ENCODE results near the gene ANKRD35.
"Not testable (repeated sequence)": the region's sequence is repeated elsewhere in the genome, so short reads cannot be mapped to it uniquely, and the experiment has no call there.

Gene ANKRD35, protein sequence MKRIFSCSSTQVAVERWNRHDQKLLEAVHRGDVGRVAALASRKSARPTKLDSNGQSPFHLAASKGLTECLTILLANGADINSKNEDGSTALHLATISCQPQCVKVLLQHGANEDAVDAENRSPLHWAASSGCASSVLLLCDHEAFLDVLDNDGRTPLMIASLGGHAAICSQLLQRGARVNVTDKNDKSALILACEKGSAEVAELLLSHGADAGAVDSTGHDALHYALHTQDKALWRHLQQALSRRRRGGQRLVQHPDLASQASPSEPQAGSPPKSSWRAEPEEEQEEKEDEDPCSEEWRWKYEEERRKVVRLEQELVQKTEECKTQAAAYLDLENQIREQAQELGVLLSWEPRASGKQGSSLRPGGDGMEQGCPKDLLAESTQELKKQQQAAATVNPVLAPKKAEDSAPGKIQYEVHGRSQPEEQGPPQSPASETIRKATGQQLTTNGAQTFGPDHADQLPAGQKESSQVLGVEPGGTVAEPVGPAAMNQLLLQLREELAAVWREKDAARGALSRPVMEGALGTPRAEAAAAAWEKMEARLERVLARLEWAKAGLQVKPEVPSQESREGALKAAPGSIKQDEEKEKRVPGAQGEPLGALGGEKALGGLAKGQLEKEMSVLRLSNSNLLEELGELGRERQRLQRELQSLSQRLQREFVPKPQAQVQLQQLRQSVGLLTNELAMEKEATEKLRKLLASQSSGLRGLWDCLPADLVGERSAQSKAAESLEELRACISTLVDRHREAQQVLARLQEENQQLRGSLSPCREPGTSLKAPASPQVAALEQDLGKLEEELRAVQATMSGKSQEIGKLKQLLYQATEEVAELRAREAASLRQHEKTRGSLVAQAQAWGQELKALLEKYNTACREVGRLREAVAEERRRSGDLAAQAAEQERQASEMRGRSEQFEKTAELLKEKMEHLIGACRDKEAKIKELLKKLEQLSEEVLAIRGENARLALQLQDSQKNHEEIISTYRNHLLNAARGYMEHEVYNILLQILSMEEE

DNA sequence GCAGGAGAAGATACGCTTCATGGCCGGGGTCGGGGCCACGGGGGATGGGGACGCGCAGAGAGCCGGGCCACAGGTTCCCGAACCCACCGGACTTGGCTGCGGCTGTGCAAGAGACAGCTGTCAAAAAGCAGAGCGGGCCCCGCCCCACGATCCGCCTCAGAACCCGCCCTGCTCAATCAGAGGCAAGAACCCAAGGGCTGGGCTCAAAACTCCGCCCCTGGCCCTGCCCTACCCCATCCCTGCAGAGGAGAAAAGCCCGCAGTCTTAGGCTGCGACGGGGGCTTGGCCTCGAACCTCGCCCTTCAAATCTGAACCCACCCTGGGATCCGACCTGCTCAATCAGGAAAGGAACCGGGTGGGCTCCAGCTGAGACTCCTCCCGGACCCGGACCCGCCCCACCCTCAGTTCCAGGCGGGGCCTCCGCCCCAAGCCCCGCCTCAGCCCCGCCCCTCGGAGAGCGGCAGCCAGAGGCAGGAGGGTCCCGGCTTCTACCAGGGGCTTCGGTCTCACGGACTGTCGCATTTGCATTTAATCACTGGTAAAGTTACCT lies at the start of gene ANKRD35:
TSS of gene ANKRD35 (minus strand) at position 129 of the 550 bp plus-strand sequence. CDS start at position 21, 108 bp downstream.
- peak; percentile 77 for DNase-seq (ENCODE audit: low read depth)

DNA sequence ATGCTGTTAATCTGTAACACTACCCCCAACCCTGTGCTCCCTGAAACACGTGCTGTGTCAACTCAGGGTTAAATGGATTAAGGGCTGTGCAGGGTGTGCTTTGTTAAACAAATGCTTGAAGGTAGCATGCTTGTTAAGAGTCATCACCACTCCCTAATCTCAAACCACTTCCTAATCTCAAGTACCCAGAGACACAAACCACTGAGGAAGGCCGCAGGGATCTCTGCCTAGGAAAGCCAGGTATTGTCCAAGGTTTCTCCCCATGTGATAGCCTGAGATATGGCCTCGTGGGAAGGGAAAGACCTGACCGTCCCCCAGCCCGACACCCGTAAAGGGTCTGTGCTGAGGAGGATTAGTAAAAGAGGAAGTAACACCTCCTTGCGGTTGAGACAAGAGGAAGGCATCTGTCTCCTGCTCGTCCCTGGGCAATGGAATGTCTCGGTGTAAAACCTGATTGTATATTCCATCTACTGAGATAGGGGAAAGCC lies 46.9 kb upstream of the ANKRD35 start:
- DNase-seq (ENCODE audit: low read depth): not testable (repeated sequence)

DNA sequence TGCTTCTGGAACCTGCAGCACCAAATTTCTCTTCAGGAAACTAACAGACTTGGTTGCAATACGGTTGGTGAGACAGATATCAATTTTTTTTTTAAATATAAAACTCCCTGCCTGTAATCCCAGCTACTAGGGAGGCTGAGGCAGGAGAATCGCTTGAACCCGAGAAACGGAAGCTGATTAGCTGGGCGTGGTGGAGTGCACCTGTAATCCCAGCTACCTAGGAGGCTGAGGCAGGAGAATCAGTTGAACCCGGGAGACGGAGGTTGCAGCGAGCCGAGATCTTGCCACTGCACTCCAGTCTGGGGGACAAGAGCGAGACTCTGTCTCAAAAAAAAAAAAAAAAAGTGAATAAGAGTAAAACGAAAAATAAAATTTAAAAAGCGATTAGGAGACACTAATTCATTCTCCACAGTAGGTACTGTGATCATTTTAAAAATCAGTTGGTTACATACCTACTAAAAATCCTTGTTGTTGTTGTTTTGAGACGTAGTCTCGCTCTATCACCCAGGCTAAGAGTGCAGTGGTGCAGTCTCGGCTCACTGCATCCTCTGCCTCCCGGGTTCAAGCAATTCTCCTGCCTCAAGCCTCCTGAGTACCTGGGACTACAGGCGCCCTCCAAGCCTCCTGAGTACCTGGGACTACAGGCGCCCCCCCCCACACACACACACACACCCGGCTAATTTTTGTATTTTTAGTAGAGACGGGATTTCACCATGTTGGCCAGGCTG lies 42.4 kb upstream of the ANKRD35 start:
- no peak for DNase-seq (ENCODE audit: low read depth)

DNA sequence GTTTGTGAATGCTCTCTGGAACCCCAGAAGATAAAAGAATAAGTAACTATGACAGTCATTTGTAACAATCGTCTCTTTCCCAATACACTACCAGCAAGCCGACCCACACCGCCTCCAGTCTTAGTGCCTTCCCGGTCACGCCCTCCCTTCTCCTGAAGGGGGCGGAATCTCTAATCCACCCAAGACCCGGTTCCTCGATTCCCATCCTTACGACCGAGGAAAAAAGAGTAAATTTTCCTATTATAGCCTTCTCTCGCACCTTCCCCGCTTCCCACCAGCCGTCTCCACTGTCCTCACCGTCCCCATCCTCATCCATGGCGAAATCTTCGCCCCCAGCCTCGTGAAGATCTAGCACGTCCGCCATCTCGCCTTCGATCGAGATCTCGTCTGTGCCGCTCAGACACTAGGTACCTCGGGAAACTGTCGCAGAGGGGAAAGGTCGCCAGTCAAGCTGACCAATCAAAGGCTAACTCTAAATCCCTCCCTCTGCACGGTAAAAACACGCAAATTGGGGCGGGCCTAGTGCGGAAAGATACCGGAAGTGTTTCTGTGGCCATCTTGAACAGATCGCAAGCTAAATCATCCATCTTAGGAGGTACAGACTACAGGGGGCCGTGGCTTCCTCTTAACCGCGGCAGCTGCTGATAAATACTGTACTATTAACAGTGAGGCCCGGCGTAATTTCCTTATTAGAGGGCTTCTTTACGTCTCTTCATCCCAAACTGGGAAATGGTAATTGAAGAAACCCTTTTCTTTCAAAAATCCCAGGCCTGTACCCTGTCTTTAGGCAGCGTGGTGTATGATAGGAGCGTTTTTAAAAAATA lies 41.6 kb upstream of the ANKRD35 start, which contains the start of gene RBM8A:
TSS of gene RBM8A (minus strand) at position 422 of the 824 bp plus-strand sequence. CDS start at position 364, 58 bp downstream.
- DNase-seq (ENCODE audit: low read depth): peak; percentile 87

DNA sequence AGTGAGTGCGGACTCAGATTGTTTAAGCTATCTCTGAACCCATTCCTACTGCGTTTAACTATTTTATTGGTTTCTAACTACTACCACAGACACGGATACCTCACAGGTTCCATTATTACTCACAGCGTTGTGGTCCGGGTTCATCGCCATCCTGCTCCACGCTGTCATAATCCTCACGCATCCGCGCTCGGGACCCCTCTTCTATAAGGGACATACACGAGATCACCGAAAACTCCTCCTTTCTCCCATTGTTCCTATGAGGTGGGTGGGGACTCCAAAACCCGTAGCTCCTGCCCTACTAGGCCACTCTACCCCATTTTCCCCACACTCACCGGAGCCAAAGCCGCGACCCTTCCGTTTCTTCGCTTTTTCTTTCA lies 41.0 kb upstream of the ANKRD35 start:
- DNase-seq (ENCODE audit: low read depth): peak; percentile 27

DNA sequence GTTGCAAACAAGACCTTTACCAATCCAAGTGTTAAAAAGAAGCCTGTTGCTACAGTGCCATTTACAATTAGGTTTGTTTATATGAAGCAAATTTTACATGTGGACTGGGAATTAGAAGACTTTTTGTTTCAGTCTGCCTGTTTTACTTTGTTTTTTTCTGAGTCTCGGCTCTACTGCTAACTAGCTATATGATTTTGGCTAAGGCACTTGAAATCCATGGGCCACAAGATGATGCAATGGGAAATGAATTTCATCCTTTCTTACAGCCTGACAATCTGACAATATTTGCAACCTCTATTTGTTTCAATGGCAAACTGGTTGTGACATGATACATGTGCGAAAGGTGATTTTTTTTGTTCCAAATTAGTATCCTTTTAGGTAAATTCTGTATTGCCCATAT lies 36.6 kb upstream of the ANKRD35 start:
- no peak for DNase-seq (ENCODE audit: low read depth)

DNA sequence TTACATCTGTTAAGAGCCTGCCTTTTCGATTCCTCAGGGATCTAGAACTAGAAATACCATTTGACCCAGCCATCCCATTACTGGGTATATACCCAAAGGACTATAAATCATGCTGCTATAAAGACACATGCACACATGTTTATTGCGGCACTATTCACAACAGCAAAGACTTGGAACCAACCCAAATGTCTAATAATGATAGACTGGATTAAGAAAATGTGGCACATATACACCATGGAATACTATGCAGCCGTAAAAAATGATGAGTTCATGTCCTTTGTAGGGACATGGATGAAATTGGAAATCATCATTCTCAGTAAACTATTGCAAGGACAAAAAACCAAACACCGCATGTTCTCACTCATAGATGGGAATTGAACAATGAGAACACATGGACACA lies 34.6 kb upstream of the ANKRD35 start:
- DNase-seq (ENCODE audit: low read depth): not testable (repeated sequence)

DNA sequence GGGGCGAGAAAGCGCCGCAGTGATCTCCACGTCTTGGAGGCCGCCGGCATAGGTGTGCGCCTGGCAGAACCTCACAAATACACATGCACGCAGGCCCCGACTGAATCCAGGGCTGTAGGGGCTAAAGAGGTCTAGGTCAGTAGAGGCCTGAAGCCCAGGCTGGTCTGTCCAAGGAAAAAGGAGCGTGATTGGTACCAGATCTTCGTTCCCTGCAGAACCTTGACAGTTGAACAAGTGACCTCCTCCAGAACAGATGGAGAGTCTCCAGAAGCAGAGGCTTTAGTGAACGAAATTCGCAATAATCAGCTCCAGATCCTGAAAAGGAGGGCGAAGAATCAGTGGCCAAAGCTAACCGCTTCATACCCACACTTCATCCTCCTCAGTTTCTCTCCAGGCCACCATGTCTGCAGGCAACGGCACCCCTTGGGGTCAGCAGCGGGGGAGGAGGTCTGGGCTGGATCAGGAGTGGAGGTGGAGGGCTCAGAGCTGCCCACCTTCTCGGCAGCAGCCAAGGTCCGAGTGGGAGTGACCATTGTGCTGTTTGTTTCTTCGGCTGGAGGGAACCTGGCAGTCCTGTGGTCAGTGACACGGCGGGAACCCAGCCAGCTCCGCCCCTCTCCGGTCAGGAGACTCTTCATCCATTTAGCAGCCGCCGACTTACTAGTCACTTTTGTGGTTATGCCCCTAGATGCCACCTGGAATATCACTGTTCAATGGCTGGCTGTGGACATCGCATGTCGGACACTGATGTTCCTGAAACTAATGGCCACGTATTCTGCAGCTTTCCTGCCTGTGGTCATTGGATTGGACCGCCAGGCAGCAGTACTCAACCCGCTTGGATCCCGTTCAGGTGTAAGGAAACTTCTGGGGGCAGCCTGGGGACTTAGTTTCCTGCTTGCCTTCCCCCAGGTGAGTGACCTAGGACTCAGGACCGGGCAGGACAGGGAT lies 33.6 kb upstream of the ANKRD35 start:
- DNase-seq (ENCODE audit: low read depth): no peak

DNA sequence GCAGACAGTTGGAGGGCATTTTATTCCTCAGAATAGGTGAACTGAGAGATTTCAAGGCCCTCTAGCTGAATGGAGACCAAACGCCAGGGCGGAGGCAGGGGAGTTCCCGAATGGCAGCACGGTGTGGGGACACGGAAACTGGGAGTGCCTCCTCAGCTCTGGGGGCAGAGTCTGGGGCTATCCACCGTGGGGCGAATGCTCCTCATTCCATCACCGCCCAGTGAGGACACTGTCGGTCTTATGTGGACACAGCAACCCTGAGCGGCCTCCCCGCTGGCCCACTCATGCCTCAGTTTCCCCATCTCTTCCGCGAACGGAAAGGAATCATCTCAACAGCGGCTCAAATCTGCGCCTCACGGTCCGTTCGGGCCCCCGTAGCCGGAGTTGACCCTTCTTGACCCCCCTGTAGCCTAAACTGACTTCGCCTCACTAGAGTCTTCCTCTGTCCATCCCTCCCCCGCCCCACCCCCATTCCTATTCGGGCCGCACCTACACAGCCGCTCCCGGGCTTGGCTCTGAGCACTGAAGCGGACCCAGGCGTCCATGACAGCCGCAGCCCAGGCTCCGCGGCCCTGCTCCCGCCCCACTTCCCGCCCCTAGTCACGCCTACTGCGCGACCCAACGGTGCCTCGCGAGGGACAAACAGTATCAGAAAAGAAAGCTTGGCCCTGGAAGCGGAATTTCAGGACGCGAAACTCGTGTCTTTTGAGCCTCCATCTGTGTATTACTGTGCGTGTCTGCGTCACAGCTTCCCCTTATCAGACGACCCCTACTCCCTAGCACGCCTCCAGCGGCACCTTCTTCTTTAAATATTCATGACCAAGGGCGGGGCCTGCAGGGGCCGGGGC lies 32.7 kb upstream of the ANKRD35 start, which contains the start of gene PEX11B:
TSS of gene PEX11B (minus strand) at position 574 of the 848 bp plus-strand sequence. CDS start at position 545, 29 bp downstream.
- DNase-seq (ENCODE audit: low read depth): peak; percentile 86

DNA sequence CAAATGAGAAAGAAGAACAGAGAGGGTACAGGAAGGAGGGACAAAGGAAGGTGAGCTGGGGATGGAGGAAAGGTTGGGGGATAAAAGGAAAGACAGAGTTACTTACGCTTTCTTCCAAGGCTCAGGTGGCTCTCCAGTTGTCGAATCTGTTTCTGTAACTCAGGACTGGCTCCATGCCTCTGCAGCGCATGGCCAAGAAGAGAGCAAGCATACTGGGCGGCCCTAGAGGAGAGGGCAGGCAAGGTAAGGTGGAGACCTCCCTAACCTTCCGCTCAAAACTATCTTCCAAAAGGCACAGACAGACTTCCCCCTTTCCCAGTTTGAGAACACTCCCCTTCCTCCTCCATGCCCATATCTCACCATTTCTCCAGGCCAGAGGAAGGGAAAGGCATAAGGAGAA lies 31.9 kb upstream of the ANKRD35 start:
- no peak for DNase-seq (ENCODE audit: low read depth)

DNA sequence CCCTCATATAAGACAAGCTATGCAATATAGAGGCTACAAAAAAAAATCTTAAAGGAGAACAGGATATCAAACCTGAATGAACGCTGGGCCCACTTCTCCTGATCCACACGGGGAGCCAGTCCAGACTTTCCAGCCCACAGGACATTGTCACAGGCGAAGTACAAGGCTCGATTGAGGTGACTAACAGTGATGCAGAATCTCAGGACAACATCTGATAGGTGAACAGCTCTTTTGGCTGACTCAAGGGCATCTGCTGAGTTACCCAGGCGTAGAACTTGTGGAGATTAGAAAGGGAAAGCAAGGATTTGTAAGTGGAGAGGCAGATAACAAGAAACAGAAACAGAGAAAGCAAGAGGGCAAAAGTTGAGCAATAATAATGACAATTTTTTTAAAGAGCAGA lies 31.1 kb upstream of the ANKRD35 start:
- no peak for DNase-seq (ENCODE audit: low read depth)

DNA sequence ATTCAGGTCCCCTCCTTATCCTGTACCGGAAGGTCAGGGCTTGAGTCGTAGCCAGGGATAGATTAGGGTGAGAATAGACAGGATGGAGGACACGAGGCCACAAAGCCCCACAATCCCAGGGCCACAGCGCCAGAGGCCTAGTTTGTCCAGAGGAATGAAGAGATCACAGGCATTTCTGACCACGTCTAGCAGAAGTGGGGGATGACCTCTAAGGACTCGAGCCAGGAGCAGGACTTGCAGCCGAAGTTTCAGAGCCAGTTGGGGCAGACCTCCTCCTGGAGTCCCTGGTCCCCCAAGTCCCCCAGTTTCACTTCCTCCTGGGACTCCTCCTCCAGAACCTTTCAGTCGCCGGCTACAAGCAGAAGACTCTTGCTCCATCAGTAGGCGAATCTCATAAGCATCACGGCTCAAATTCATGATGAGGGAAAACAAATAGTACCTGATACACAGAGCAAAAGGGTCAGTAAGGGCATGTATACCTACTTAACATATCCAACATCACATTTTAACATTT lies 26.5 kb upstream of the ANKRD35 start:
- DNase-seq (ENCODE audit: low read depth): no peak

DNA sequence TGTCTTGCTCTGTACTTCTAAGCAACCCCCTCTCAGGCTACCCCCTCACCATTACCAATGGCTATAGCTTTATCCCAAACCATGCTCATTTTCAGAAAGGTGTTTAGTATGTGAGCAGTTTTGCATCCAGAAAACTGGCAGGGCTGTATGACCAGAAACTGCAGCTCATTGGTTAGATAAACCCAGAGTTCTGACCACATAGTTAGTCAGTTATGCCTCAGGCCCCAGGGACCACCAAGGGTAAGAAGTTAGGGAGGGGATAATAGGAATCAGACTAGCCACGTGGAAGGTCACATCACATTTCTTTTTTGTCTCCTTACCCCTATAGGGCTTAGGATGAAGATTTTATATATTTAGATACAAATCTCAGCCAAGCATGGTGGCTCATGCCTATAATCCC lies 23.0 kb upstream of the ANKRD35 start:
- no peak for DNase-seq (ENCODE audit: low read depth)

DNA sequence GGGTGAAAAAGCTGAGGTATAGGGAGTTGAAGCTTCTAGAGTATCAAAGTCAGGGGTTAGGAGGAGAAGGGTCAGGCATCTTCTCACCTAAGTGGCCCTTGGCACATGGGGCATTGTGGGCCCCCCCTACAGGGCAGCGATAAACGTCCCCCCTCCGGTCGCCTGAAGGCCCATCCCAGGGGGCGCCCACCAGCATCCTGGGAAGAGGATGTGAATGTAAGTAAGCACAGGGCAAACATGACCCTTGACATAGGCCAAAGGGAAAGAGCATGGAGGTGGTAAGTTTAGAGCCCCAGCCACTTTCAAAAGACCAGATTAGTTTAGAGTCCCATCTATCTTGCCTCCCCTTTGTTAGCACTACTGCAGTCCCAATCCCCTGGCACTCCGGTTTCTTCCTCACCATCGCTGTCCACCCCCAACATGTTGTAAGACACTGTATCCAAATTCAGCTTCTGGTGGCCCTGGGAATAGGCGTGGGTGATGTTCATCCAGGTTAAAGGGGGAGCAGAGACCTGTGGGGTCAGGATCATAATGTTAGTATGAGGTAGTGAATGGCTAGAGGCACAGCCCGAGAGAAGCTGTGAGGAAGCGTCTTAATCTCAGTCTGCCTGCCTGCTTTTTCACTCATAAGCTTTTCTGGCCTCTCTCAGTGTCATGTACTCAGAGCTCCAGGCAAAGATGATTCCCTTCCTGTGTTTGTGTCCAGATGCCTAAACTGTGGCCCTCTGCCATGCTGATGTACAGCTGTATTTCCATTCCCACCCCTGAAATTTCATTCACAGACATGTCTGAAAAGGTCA lies 21.5 kb upstream of the ANKRD35 start:
- no peak for DNase-seq (ENCODE audit: low read depth)

DNA sequence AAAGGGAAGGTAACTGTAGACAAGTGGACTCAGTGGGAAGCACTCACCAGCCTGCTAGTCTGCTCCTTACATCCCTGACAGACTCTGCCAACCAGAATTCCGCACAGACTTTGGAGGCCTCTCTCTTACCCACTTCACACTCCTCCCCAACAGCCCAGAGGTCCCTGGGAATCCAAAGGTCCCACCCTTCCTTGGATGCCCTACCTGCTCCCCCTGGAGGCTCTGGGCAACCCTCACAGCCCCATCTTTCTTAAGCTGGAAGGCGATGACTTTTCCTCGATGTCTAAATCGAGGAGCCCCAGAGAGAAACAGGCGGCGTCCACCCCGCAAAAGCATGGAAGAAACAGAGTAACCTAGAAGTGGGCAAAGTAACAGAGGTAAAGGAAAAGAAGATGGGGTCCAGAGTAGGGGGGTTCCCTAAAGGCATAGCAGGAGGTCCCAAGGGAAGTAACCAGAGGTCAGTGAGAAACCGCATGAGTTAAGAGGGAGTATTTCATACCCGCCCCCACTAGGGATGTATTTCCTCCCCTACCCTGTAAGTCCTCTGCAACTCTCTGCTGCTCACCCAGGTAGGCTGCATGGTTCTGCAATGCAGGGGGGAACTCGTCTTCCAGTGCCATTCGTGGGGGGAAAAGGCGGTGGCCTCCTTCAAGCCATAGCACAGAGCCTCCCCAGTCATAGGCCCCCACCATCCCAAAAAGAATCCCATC lies 15.8 kb upstream of the ANKRD35 start:
- no peak for DNase-seq (ENCODE audit: low read depth)

DNA sequence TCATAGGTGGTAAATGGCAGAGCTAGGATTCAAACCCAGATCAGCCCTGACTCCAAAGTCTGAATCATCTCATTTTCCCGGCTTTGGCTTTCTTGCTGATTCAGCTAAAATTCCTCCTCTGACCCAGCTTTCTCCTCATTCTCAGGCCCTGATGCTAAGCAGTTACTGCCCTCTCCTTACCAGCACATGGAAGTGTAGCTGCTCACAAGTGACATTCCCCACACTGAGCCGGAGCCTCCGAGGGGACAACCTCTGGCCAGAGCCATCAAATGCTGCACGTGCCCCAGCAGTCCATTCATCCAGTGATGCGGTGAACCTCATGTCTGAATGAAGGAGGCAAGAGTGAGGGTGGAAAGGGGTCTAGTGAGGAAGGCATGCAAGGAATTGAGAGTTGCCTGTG lies 13.1 kb upstream of the ANKRD35 start:
- DNase-seq (ENCODE audit: low read depth): no peak

DNA sequence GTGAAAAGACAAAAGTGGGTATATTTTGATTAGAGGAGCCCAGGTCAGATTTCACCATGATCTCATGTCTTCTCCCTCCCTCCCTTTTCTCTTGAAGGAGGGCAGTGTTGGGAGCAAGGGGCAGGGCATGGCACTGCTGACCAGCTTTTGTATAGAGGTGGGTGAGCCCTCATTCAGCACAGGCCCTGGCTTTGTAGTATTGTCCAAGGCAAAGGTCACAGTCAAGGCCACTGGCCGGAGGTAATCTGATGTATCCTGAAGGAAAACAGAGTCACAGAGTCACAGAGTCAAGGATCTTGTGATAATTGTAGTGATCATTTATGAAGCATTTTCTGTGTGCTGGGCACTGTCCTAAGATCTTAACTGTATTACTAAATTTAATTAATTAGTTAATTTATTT lies 12.3 kb upstream of the ANKRD35 start:
- no peak for DNase-seq (ENCODE audit: low read depth)
